Keratinocyte (primary cell): ENCODE results near the gene ITGB4.

Experiments used
- EZH2 ChIP-seq: IDR thresholded peaks from one replicate; pipeline ENCODE4 v1.6.1; 2012; ENCODE audit warnings: inconsistent platforms, mild to moderate bottlenecking, low read length, moderate library complexity
- TF ChIP-seq, protein P1 (sequence below), 3 experiments: IDR thresholded peaks in 1 of 3; conservative IDR thresholded peaks in 1 of 3; optimal IDR thresholded peaks in 1 of 3; 2 replicates in 2 of 3; 3 replicates in 1 of 3; pipeline versions ENCODE3 to v1.5.1; 2011; ENCODE audit warnings: low read length in 3 of 3, mild to moderate bottlenecking in 3 of 3, moderate library complexity in 2 of 3, control low read depth in 1 of 3, inconsistent platforms in 1 of 3; ENCODE audit not compliant: insufficient read depth in 2 of 3; ENCODE audit errors: extremely low read depth in 1 of 3

- TF ChIP-seq, protein P1, sequence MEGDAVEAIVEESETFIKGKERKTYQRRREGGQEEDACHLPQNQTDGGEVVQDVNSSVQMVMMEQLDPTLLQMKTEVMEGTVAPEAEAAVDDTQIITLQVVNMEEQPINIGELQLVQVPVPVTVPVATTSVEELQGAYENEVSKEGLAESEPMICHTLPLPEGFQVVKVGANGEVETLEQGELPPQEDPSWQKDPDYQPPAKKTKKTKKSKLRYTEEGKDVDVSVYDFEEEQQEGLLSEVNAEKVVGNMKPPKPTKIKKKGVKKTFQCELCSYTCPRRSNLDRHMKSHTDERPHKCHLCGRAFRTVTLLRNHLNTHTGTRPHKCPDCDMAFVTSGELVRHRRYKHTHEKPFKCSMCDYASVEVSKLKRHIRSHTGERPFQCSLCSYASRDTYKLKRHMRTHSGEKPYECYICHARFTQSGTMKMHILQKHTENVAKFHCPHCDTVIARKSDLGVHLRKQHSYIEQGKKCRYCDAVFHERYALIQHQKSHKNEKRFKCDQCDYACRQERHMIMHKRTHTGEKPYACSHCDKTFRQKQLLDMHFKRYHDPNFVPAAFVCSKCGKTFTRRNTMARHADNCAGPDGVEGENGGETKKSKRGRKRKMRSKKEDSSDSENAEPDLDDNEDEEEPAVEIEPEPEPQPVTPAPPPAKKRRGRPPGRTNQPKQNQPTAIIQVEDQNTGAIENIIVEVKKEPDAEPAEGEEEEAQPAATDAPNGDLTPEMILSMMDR (optimal IDR thresholded peaks at IDR 0.05 in 1 of 3, IDR thresholded peaks at IDR 0.05 in 1 of 3, conservative IDR thresholded peaks at IDR 0.05 in 1 of 3; ENCODE audit: extremely low read depth in 1 of 3, insufficient read depth in 2 of 3, low read length in 3 of 3) = no peak
- TF ChIP-seq EZH2 = no peak
Observed at GRCh38 chr17:75765981-75766380, 44.7 kb downstream of the ITGB4 start.
